GM18907 (cell line): ENCODE measurements around the gene USH2A.

Experiments used
- ATAC-seq: cut with Tn5 transposase; IDR thresholded peaks from one replicate; pipeline ENCODE4 v1.9.1; 2021; ENCODE audit warnings: mild to moderate bottlenecking, moderate library complexity; ENCODE audit not compliant: unreplicated experiment

USH2A gene

GRCh38 chr1:216422821-216423520 is at the start of gene USH2A:
TSS of gene USH2A (minus strand) at chr1:216423448. CDS start at chr1:216422336, 1,112 bp downstream.
- ATAC-seq: no peak

- no peak for ATAC-seq
Measured at GRCh38 chr1:216466162-216466801, 43.0 kb upstream of the USH2A start.

GRCh38 chr1:216464489-216464888 is 41.2 kb upstream of the USH2A start:
- ATAC-seq: no peak

- ATAC-seq: no peak
Measured at GRCh38 chr1:216462066-216462775, 39.0 kb upstream of the USH2A start.

GRCh38 chr1:216461466-216461865 is 38.2 kb upstream of the USH2A start:
- no peak for ATAC-seq

- ATAC-seq: no peak
Measured at GRCh38 chr1:216459651-216460207, 36.5 kb upstream of the USH2A start.

- ATAC-seq: no peak
Measured at GRCh38 chr1:216458812-216459211, 35.6 kb upstream of the USH2A start.

- ATAC-seq: no peak
Measured at GRCh38 chr1:216457356-216457755, 34.1 kb upstream of the USH2A start.

- ATAC-seq: no peak
Measured at GRCh38 chr1:216456682-216457081, 33.4 kb upstream of the USH2A start.

GRCh38 chr1:216453777-216454176 is 30.5 kb upstream of the USH2A start:
- no peak for ATAC-seq

GRCh38 chr1:216450227-216450626 is 27.0 kb upstream of the USH2A start:
- ATAC-seq: no peak

- ATAC-seq: no peak
Measured at GRCh38 chr1:216448011-216448510, 24.8 kb upstream of the USH2A start.

GRCh38 chr1:216437603-216438002 is 14.4 kb upstream of the USH2A start:
- no peak for ATAC-seq

- ATAC-seq: no peak
Measured at GRCh38 chr1:216434232-216434631, 11.0 kb upstream of the USH2A start.

- ATAC-seq: no peak
Measured at GRCh38 chr1:216433175-216433574, 9.9 kb upstream of the USH2A start.

- ATAC-seq: no peak
Measured at GRCh38 chr1:216430744-216431143, 7.5 kb upstream of the USH2A start.

GRCh38 chr1:216425577-216425976 is 2.3 kb upstream of the USH2A start:
- no peak for ATAC-seq

GRCh38 chr1:216420746-216421145 is 2.5 kb downstream of the USH2A start:
- no peak for ATAC-seq

GRCh38 chr1:216420263-216420662 is 3.0 kb downstream of the USH2A start:
- no peak for ATAC-seq

GRCh38 chr1:216416488-216416887 is 6.8 kb downstream of the USH2A start:
- ATAC-seq: no peak

GRCh38 chr1:216410026-216410425 is 13.2 kb downstream of the USH2A start:
- ATAC-seq: no peak
